IMR-90 (cell line): ENCODE data around the gene PCBP3. TPM values are rescaled to one million over a fixed set of nuclear protein-coding genes. Genes with fewer than 3 reads are reported as not detected.
"Not testable (repeated sequence)": the region's sequence is repeated elsewhere in the genome, so short reads cannot be mapped to it uniquely, and the experiment has no call there.

Experiments
- ATAC-seq: fragments of 200-7000 bp; cut with Tn5 transposase; 2 replicates; pipeline ENCODE4 v1.9.1; 2020; ENCODE audit warnings: low read depth, mild to moderate bottlenecking, moderate library complexity
- BruUV-seq: library from RNA; stranded (reverse); fragments of 400-500 nt; replicated peaks from 2 replicates; lab custom pipeline; 2021; lab: Mats Ljungman, UMichigan
- CTCF ChIA-PET: fragments of 300-600 bp; formaldehyde crosslinking; extraction: SDS; loops from one replicate; lab custom pipeline; 2021; ENCODE audit warnings: antibody characterized with exemption; lab: Yijun Ruan, JAX
- POLR2A ChIA-PET: fragments of 300-600 bp; sonication (Branson Sonifier 250); formaldehyde crosslinking; loops from one replicate; lab custom pipeline; 2022; ENCODE audit warnings: antibody characterized with exemption; ENCODE audit not compliant: unreplicated experiment; lab: Charles Lee
- DNase-seq: peaks from one replicate; pipeline ENCODE4 v3.0.0; 2013
- H2AFZ ChIP-seq: replicated peaks from 2 replicates; pipeline ENCODE3; 2013; ENCODE audit warnings: low read length, mild to moderate bottlenecking; ENCODE audit not compliant: poor library complexity
- H2AK5ac ChIP-seq: 2 replicates; pipeline ENCODE4 v1.6.1; 2013; ENCODE audit warnings: low read depth, low read length, inconsistent platforms
- H2AK9ac ChIP-seq: replicated peaks from 2 replicates; pipeline ENCODE3; 2013; ENCODE audit warnings: mild to moderate bottlenecking, low read depth, low read length, moderate library complexity; ENCODE audit not compliant: poor library complexity
- H2BK120ac ChIP-seq: 2 replicates; pipeline ENCODE4 v1.6.1; 2013; ENCODE audit warnings: low read depth, low read length, inconsistent platforms
- H2BK15ac ChIP-seq: 3 replicates; pipeline ENCODE4 v1.6.1; 2013; ENCODE audit warnings: low read depth, low read length, inconsistent platforms
- H2BK20ac ChIP-seq: 2 replicates; pipeline ENCODE4 v1.6.1; 2013; ENCODE audit warnings: low read depth, mild to moderate bottlenecking, inconsistent platforms, low read length, moderate library complexity
- H2BK5ac ChIP-seq: 2 replicates; pipeline ENCODE4 v1.6.1; 2013; ENCODE audit warnings: mild to moderate bottlenecking, low read depth, low read length, inconsistent platforms; ENCODE audit not compliant: poor library complexity, severe bottlenecking
- H3K14ac ChIP-seq: replicated peaks from 2 replicates; pipeline ENCODE4 v1.6.1; 2013; ENCODE audit warnings: low read depth, low read length, inconsistent platforms
- H3K18ac ChIP-seq: 2 replicates; pipeline ENCODE4 v1.6.1; 2013; ENCODE audit warnings: low read depth, low read length, control low read depth
- H3K23ac ChIP-seq: 2 replicates; pipeline ENCODE4 v1.6.1; 2013; ENCODE audit warnings: low read depth, low read length, inconsistent platforms
- H3K27ac ChIP-seq: 2 replicates; pipeline ENCODE4 v1.5.1; 2013; ENCODE audit warnings: mild to moderate bottlenecking, control low read depth, low read length; ENCODE audit not compliant: insufficient read depth
- H3K27me3 ChIP-seq: 2 replicates; pipeline ENCODE4 v1.6.1; 2013; ENCODE audit warnings: low read length; ENCODE audit not compliant: control insufficient read depth, insufficient read depth
- H3K36me3 ChIP-seq: 2 replicates; pipeline ENCODE4 v1.6.1; 2013; ENCODE audit warnings: low read length, mixed read lengths; ENCODE audit not compliant: control insufficient read depth, insufficient read depth
- H3K4ac ChIP-seq: 2 replicates; pipeline ENCODE4 v1.6.1; 2013; ENCODE audit warnings: low read depth, low read length, inconsistent platforms
- H3K4me1 ChIP-seq: 2 replicates; pipeline ENCODE4 v1.6.1; 2013; ENCODE audit warnings: low read length, mixed read lengths; ENCODE audit not compliant: control insufficient read depth, insufficient read depth
- H3K4me2 ChIP-seq: 2 replicates; pipeline ENCODE4 v1.6.1; 2013; ENCODE audit warnings: low read depth, mild to moderate bottlenecking, control low read depth, low read length, moderate library complexity
- H3K4me3 ChIP-seq: 2 replicates; pipeline ENCODE4 v1.5.1; 2013; ENCODE audit warnings: low read depth, mild to moderate bottlenecking, control low read depth, low read length, moderate library complexity; ENCODE audit not compliant: insufficient read depth
- H3K56ac ChIP-seq: 2 replicates; pipeline ENCODE4 v1.6.1; 2013; ENCODE audit warnings: low read length, inconsistent platforms; ENCODE audit not compliant: insufficient read depth; ENCODE audit errors: extremely low read depth
- H3K79me1 ChIP-seq, 2 experiments: 2 replicates each; pipeline ENCODE4 v1.6.1; 2013; ENCODE audit warnings: low read length in 2 of 2, inconsistent platforms in 1 of 2, low read depth in 1 of 2
- H3K9ac ChIP-seq: 2 replicates; pipeline ENCODE4 v1.6.1; 2013; ENCODE audit warnings: low read depth, low read length, control low read depth
- H3K9me1 ChIP-seq: 2 replicates; pipeline ENCODE4 v1.6.1; 2013; ENCODE audit warnings: low read length, inconsistent platforms; ENCODE audit not compliant: insufficient read depth
- H3K9me3 ChIP-seq: 2 replicates; pipeline ENCODE4 v1.6.1; 2013; ENCODE audit warnings: low read length; ENCODE audit not compliant: control insufficient read depth, insufficient read depth
- H4K20me1 ChIP-seq: 2 replicates; pipeline ENCODE4 v1.6.1; 2013; ENCODE audit warnings: low read length, inconsistent platforms; ENCODE audit not compliant: insufficient read depth
- H4K5ac ChIP-seq: 2 replicates; pipeline ENCODE4 v1.6.1; 2013; ENCODE audit warnings: mild to moderate bottlenecking, low read depth, low read length, control low read depth
- H4K8ac ChIP-seq, 2 experiments: 2 replicates each; pipeline ENCODE4 v1.6.1; 2013; ENCODE audit warnings: low read depth in 2 of 2, low read length in 2 of 2, control low read depth in 1 of 2, inconsistent platforms in 1 of 2
- H4K91ac ChIP-seq: 2 replicates; pipeline ENCODE4 v1.6.1; 2013; ENCODE audit warnings: low read depth, low read length, inconsistent platforms; ENCODE audit not compliant: insufficient read depth
- MAFK ChIP-seq: IDR thresholded peaks from 2 replicates; pipeline ENCODE4 v1.6.1; 2012; ENCODE audit warnings: low read depth, low read length, improper control_type of control experiment
- WGBS, 2 experiments: methylation state at CpG; one replicate each; pipeline versions ENCODE4 v1.1.5 to v1.1.7; 2013; ENCODE audit warnings: missing lambda C conversion rate in 2 of 2; ENCODE audit not compliant: insufficient read length in 1 of 2; ENCODE audit errors: extremely low coverage in 2 of 2; 5-methylcytosine and 5-hydroxymethylcytosine counted together
- dilution Hi-C: fragments of 300-500 bp; cut with HindIII; formaldehyde crosslinking; loops from one replicate; pipeline ENCODE4 v1.14.3; 2018; ENCODE audit warnings: low sequenced_read_pairs; ENCODE audit not compliant: unreplicated experiment
- in situ Hi-C: fragments of 300-500 bp; cut with MboI; formaldehyde crosslinking; loops from 3 replicates; pipeline ENCODE4 v1.14.3; 2019; ENCODE audit warnings: low sequenced_read_pairs, inconsistent platforms, mixed read lengths
- intact Hi-C: fragments of 100-400 bp; cut with micrococcal nuclease; formaldehyde crosslinking; loops from 2 replicates; pipeline ENCODE4 v1.10.0; 2022
- polyA plus RNA-seq, 3 experiments: library from polyadenylated mRNA; depleted of rRNA; stranded (reverse); fragments of >200 nt; gene quantifications; 2 replicates each; pipeline ENCODE4 v1.2.3, GENCODE V29; 2012; ENCODE audit warnings: low replicate concordance in 1 of 3
- total RNA-seq: library from RNA; depleted of rRNA; stranded (reverse); fragments of >200 nt; gene quantifications from 2 replicates; pipeline ENCODE4 v1.2.3, GENCODE V29; 2012

Gene PCBP3
- total and polyA plus RNA-seq, 2 of the 4 experiments (the other 2 are of a cell fraction) = 2.9 to 3.9 TPM

- POLR2A ChIA-PET, H3K14ac ChIP-seq, H2AK5ac ChIP-seq: not testable (repeated sequence)
Measured at GRCh38 chr21:45661913-45662622, 18.5 kb downstream of the PCBP3 start.

GRCh38 chr21:45662623-45663245 lies 19.2 kb downstream of the PCBP3 start:
- intact Hi-C loops, H3K27ac ChIP-seq, H3K23ac ChIP-seq, H3K4me2 ChIP-seq, H2BK15ac ChIP-seq, ATAC-seq, H3K18ac ChIP-seq, H2AK5ac ChIP-seq, H4K91ac ChIP-seq, CTCF ChIA-PET, H3K4ac ChIP-seq, BruUV-seq, H3K4me1 ChIP-seq, H3K56ac ChIP-seq, H3K14ac ChIP-seq, dilution Hi-C loops, H2BK20ac ChIP-seq, H3K27me3 ChIP-seq, H2AK9ac ChIP-seq, H3K9me1 ChIP-seq, H3K36me3 ChIP-seq, POLR2A ChIA-PET, H4K5ac ChIP-seq, in situ Hi-C loops, H4K20me1 ChIP-seq, H3K79me1 ChIP-seq, H4K8ac ChIP-seq, H2BK120ac ChIP-seq, H3K4me3 ChIP-seq, H2AFZ ChIP-seq, H2BK5ac ChIP-seq, H3K9me3 ChIP-seq, H3K9ac ChIP-seq, DNase-seq: not testable (repeated sequence)
- no CpG with 5 or more reads among the region's 10 CpGs for WGBS, 2 experiments

More at GRCh38 chr21:45661913-45662622, 18.5 kb downstream of the PCBP3 start:
- ATAC-seq, H3K9me3 ChIP-seq, BruUV-seq, H2AK9ac ChIP-seq, H3K18ac ChIP-seq, H4K5ac ChIP-seq, H3K56ac ChIP-seq, H2BK15ac ChIP-seq, H4K91ac ChIP-seq, H3K23ac ChIP-seq, H3K27ac ChIP-seq, H2BK20ac ChIP-seq, intact Hi-C loops, H3K4me2 ChIP-seq, H2AFZ ChIP-seq, H3K27me3 ChIP-seq, in situ Hi-C loops, H4K20me1 ChIP-seq, DNase-seq, H3K9me1 ChIP-seq, H2BK5ac ChIP-seq, H2BK120ac ChIP-seq, H4K8ac ChIP-seq, H3K79me1 ChIP-seq, dilution Hi-C loops, H3K9ac ChIP-seq, CTCF ChIA-PET, H3K4me1 ChIP-seq, H3K36me3 ChIP-seq, H3K4ac ChIP-seq, H3K4me3 ChIP-seq: not testable (repeated sequence)
- WGBS, 2 experiments = no CpG with 5 or more reads among the region's 4 CpGs
- peak; percentile 92 for TF ChIP-seq MAFK
